Liver (tissue), 3 donors: ENCODE data around the gene NTN3.

Experiments
- GABPA ChIP-seq, 2 donors: IDR thresholded peaks in 1 of 2; conservative IDR thresholded peaks in 1 of 2; 2 replicates each; pipeline ENCODE4 v1.6.1; 2016; ENCODE audit warnings: antibody characterized with exemption in 2 of 2, mild to moderate bottlenecking in 1 of 2, moderate library complexity in 1 of 2
- HNF4G ChIP-seq: IDR thresholded peaks from 2 replicates; pipeline ENCODE4 v1.6.1; 2016; ENCODE audit warnings: antibody characterized with exemption
- JUND ChIP-seq, 2 donors: IDR thresholded peaks; 2 replicates each; pipeline ENCODE4 v1.6.1; 2016; ENCODE audit warnings: antibody characterized with exemption in 2 of 2
- RAD21 ChIP-seq, 2 donors: IDR thresholded peaks; 2 replicates each; pipeline ENCODE4 v1.6.1; 2016; ENCODE audit warnings: antibody characterized with exemption in 2 of 2, mild to moderate bottlenecking in 2 of 2
- SP1 ChIP-seq: IDR thresholded peaks from 2 replicates; pipeline ENCODE4 v1.6.1; 2018; ENCODE audit warnings: antibody characterized with exemption, mild to moderate bottlenecking
- TAF1 ChIP-seq: conservative IDR thresholded peaks from 2 replicates; pipeline ENCODE4 v1.6.1; 2016; ENCODE audit warnings: antibody characterized with exemption, mild to moderate bottlenecking
- YY1 ChIP-seq: IDR thresholded peaks from 2 replicates; pipeline ENCODE4 v1.6.1; 2016; ENCODE audit warnings: antibody characterized with exemption, mild to moderate bottlenecking
- TF ChIP-seq, protein P1 (sequence below): fragments of 150-350 bp; IDR thresholded peaks from 2 replicates; pipeline ENCODE4 v1.5.1; 2017; ENCODE audit warnings: improper control_type of control experiment, low read depth, low read length; ENCODE audit not compliant: missing input control
- TF ChIP-seq, protein P2 (sequence below): IDR thresholded peaks from 2 replicates; pipeline ENCODE4 v1.6.1; 2016; ENCODE audit warnings: antibody characterized with exemption
- TF ChIP-seq, protein P3 (sequence below): IDR thresholded peaks from 2 replicates; pipeline ENCODE4 v1.6.1; 2016; ENCODE audit warnings: antibody characterized with exemption, mild to moderate bottlenecking
- donor health status: healthy.
- donor health status: healthy.

DNA sequence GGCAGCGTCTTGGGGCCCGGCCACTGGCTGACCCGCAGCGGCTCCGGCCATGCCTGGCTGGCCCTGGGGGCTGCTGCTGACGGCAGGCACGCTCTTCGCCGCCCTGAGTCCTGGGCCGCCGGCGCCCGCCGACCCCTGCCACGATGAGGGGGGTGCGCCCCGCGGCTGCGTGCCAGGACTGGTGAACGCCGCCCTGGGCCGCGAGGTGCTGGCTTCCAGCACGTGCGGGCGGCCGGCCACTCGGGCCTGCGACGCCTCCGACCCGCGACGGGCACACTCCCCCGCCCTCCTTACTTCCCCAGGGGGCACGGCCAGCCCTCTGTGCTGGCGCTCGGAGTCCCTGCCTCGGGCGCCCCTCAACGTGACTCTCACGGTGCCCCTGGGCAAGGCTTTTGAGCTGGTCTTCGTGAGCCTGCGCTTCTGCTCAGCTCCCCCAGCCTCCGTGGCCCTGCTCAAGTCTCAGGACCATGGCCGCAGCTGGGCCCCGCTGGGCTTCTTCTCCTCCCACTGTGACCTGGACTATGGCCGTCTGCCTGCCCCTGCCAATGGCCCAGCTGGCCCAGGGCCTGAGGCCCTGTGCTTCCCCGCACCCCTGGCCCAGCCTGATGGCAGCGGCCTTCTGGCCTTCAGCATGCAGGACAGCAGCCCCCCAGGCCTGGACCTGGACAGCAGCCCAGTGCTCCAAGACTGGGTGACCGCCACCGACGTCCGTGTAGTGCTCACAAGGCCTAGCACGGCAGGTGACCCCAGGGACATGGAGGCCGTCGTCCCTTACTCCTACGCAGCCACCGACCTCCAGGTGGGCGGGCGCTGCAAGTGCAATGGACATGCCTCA lies 773 bp downstream of the NTN3 start:
- TF ChIP-seq, protein P1, sequence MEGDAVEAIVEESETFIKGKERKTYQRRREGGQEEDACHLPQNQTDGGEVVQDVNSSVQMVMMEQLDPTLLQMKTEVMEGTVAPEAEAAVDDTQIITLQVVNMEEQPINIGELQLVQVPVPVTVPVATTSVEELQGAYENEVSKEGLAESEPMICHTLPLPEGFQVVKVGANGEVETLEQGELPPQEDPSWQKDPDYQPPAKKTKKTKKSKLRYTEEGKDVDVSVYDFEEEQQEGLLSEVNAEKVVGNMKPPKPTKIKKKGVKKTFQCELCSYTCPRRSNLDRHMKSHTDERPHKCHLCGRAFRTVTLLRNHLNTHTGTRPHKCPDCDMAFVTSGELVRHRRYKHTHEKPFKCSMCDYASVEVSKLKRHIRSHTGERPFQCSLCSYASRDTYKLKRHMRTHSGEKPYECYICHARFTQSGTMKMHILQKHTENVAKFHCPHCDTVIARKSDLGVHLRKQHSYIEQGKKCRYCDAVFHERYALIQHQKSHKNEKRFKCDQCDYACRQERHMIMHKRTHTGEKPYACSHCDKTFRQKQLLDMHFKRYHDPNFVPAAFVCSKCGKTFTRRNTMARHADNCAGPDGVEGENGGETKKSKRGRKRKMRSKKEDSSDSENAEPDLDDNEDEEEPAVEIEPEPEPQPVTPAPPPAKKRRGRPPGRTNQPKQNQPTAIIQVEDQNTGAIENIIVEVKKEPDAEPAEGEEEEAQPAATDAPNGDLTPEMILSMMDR, result no peak
- TF ChIP-seq GABPA (IDR thresholded peaks at IDR 0.05 in 1 of 2, conservative IDR thresholded peaks at IDR 0.05 in 1 of 2) (no peak), JUND (IDR thresholded peaks at IDR 0.05) (no peak), SP1 (peak; percentile 78), HNF4G (no peak), RAD21 (IDR thresholded peaks at IDR 0.05) (no peak), YY1 (peak; percentile 91), TAF1 (no peak)
- TF ChIP-seq, protein P2, sequence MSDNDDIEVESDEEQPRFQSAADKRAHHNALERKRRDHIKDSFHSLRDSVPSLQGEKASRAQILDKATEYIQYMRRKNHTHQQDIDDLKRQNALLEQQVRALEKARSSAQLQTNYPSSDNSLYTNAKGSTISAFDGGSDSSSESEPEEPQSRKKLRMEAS, result no peak
- TF ChIP-seq, protein P3, sequence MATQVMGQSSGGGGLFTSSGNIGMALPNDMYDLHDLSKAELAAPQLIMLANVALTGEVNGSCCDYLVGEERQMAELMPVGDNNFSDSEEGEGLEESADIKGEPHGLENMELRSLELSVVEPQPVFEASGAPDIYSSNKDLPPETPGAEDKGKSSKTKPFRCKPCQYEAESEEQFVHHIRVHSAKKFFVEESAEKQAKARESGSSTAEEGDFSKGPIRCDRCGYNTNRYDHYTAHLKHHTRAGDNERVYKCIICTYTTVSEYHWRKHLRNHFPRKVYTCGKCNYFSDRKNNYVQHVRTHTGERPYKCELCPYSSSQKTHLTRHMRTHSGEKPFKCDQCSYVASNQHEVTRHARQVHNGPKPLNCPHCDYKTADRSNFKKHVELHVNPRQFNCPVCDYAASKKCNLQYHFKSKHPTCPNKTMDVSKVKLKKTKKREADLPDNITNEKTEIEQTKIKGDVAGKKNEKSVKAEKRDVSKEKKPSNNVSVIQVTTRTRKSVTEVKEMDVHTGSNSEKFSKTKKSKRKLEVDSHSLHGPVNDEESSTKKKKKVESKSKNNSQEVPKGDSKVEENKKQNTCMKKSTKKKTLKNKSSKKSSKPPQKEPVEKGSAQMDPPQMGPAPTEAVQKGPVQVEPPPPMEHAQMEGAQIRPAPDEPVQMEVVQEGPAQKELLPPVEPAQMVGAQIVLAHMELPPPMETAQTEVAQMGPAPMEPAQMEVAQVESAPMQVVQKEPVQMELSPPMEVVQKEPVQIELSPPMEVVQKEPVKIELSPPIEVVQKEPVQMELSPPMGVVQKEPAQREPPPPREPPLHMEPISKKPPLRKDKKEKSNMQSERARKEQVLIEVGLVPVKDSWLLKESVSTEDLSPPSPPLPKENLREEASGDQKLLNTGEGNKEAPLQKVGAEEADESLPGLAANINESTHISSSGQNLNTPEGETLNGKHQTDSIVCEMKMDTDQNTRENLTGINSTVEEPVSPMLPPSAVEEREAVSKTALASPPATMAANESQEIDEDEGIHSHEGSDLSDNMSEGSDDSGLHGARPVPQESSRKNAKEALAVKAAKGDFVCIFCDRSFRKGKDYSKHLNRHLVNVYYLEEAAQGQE, result no peak
